ENCODE measurements around the gene INSRR. TPM values are rescaled to one million over a fixed set of nuclear protein-coding genes. Genes with fewer than 3 reads are reported as not detected.

The INSRR gene
- total and polyA plus RNA-seq, 4 donors, result 0.01 TPM; not detected in 3

DNA sequence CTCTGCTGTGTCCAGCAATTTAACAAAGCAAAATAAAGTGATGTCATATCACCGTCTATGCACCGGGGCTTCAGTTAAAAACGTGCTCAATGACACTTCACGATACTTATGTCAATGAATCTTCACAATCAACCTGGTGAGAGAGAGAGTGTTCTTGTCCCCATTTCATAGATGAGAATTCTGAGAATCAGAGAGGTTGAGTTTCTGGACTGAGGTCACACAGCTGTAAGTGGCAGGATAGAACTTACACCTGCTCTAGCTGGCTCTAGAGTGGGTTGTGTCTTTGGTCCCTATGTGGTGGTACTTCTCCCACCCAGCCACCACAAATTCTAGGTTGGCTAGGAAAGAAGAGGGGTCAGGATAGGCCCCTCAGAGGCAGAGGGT is 6.9 kb upstream of the INSRR start:
- Histone ChIP-seq H3K4me1 (ENCODE audit: control insufficient read depth in 4 of 4, insufficient read depth in 4 of 4, low read length in 3 of 4) (peaks cover 0 to under 1% (median 0%) of the 10 kb centered on the region in 4 donors), H3K9me3 (ENCODE audit: control insufficient read depth in 4 of 4, low read length in 3 of 4) (no peaks in the 10 kb centered on the region), H3K27me3 (ENCODE audit: control insufficient read depth in 4 of 4, insufficient read depth in 4 of 4, low read length in 3 of 4) (peaks cover 0 to 13% (median 1%) of the 10 kb centered on the region in 4 donors), H3K9ac (ENCODE audit: low read depth in 1 of 2, low read length in 2 of 2) (no peak overlapping the region), H3K27ac (ENCODE audit: low read depth in 1 of 2, low read length in 2 of 2) (no peak overlapping the region), H3K4me3 (ENCODE audit: low read depth in 1 of 3, low read length in 3 of 3) (no peak overlapping the region), H3K36me3 (ENCODE audit: control insufficient read depth in 4 of 4, insufficient read depth in 3 of 4, low read depth in 1 of 4, low read length in 3 of 4) (no peaks in the 10 kb centered on the region)
- no peak for DNase-seq (ENCODE audit: low spot score)
- no peak for TF ChIP-seq EGR1 (IDR thresholded peaks at IDR 0.05; ENCODE audit: low read depth in 2 of 2)
- TF ChIP-seq, protein P1, sequence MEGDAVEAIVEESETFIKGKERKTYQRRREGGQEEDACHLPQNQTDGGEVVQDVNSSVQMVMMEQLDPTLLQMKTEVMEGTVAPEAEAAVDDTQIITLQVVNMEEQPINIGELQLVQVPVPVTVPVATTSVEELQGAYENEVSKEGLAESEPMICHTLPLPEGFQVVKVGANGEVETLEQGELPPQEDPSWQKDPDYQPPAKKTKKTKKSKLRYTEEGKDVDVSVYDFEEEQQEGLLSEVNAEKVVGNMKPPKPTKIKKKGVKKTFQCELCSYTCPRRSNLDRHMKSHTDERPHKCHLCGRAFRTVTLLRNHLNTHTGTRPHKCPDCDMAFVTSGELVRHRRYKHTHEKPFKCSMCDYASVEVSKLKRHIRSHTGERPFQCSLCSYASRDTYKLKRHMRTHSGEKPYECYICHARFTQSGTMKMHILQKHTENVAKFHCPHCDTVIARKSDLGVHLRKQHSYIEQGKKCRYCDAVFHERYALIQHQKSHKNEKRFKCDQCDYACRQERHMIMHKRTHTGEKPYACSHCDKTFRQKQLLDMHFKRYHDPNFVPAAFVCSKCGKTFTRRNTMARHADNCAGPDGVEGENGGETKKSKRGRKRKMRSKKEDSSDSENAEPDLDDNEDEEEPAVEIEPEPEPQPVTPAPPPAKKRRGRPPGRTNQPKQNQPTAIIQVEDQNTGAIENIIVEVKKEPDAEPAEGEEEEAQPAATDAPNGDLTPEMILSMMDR (IDR thresholded peaks at IDR 0.05; ENCODE audit: low read depth, low read length, missing input control), result no peak
- TF ChIP-seq, protein P2, sequence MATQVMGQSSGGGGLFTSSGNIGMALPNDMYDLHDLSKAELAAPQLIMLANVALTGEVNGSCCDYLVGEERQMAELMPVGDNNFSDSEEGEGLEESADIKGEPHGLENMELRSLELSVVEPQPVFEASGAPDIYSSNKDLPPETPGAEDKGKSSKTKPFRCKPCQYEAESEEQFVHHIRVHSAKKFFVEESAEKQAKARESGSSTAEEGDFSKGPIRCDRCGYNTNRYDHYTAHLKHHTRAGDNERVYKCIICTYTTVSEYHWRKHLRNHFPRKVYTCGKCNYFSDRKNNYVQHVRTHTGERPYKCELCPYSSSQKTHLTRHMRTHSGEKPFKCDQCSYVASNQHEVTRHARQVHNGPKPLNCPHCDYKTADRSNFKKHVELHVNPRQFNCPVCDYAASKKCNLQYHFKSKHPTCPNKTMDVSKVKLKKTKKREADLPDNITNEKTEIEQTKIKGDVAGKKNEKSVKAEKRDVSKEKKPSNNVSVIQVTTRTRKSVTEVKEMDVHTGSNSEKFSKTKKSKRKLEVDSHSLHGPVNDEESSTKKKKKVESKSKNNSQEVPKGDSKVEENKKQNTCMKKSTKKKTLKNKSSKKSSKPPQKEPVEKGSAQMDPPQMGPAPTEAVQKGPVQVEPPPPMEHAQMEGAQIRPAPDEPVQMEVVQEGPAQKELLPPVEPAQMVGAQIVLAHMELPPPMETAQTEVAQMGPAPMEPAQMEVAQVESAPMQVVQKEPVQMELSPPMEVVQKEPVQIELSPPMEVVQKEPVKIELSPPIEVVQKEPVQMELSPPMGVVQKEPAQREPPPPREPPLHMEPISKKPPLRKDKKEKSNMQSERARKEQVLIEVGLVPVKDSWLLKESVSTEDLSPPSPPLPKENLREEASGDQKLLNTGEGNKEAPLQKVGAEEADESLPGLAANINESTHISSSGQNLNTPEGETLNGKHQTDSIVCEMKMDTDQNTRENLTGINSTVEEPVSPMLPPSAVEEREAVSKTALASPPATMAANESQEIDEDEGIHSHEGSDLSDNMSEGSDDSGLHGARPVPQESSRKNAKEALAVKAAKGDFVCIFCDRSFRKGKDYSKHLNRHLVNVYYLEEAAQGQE (IDR thresholded peaks at IDR 0.05), result no peak
- no peak for TF ChIP-seq HNF4A (conservative IDR thresholded peaks at IDR 0.05)
- no peak for TF ChIP-seq FOXA2 (IDR thresholded peaks at IDR 0.05)
- TF ChIP-seq, protein P3, sequence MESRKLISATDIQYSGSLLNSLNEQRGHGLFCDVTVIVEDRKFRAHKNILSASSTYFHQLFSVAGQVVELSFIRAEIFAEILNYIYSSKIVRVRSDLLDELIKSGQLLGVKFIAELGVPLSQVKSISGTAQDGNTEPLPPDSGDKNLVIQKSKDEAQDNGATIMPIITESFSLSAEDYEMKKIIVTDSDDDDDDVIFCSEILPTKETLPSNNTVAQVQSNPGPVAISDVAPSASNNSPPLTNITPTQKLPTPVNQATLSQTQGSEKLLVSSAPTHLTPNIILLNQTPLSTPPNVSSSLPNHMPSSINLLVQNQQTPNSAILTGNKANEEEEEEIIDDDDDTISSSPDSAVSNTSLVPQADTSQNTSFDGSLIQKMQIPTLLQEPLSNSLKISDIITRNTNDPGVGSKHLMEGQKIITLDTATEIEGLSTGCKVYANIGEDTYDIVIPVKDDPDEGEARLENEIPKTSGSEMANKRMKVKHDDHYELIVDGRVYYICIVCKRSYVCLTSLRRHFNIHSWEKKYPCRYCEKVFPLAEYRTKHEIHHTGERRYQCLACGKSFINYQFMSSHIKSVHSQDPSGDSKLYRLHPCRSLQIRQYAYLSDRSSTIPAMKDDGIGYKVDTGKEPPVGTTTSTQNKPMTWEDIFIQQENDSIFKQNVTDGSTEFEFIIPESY (IDR thresholded peaks at IDR 0.05), result no peak
- no peak for TF ChIP-seq SP1 (IDR thresholded peaks at IDR 0.05)
- no peak for TF ChIP-seq GABPA (IDR thresholded peaks at IDR 0.05 in 1 of 2, conservative IDR thresholded peaks at IDR 0.05 in 1 of 2)
- no peak for TF ChIP-seq NR2F2 (IDR thresholded peaks at IDR 0.05)
- no peak for TF ChIP-seq TAF1 (conservative IDR thresholded peaks at IDR 0.05)
- 78% methylated on average over 4 of the region's 4 CpGs for WGBS

DNA sequence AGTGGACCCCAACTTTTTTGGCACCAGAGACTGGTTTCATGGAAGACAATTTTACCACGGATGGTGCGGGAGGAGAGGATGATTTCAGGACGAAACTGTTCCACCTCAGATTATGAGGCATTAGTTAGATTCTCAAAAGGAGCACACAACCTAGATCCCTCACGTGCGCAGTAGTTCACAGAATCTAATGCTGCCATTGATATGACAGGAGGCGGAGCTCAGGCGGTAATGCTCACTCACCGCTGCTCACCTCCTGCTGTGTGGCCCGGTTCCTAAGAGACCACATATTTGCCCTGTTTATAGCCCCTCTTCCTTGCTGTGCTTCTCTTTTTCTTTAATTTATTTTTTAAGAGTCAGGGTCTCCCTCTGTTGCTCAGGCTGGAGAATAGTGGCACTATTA is 6.3 kb upstream of the INSRR start:
- Histone ChIP-seq H3K27me3 (ENCODE audit: control insufficient read depth in 4 of 4, insufficient read depth in 4 of 4, low read length in 3 of 4) (peaks cover 0 to 13% (median 2%) of the 10 kb centered on the region in 4 donors), H3K4me1 (ENCODE audit: control insufficient read depth in 4 of 4, insufficient read depth in 4 of 4, low read length in 3 of 4) (peaks cover 0 to 6% (median 3%) of the 10 kb centered on the region in 4 donors), H3K9ac (ENCODE audit: low read depth in 1 of 2, low read length in 2 of 2) (no peak overlapping the region), H3K9me3 (ENCODE audit: control insufficient read depth in 4 of 4, low read length in 3 of 4) (no peaks in the 10 kb centered on the region), H3K36me3 (ENCODE audit: control insufficient read depth in 4 of 4, insufficient read depth in 3 of 4, low read depth in 1 of 4, low read length in 3 of 4) (no peaks in the 10 kb centered on the region), H3K27ac (ENCODE audit: low read depth in 1 of 2, low read length in 2 of 2) (no peak overlapping the region), H3K4me3 (ENCODE audit: low read depth in 1 of 3, low read length in 3 of 3) (no peak overlapping the region)
- WGBS, result 75% methylated on average over 9 of the region's 9 CpGs
- TF ChIP-seq RXRA (IDR thresholded peaks at IDR 0.05) (no peak), YY1 (IDR thresholded peaks at IDR 0.05) (no peak), EGR1 (IDR thresholded peaks at IDR 0.05; ENCODE audit: low read depth in 2 of 2) (no peak), JUND (IDR thresholded peaks at IDR 0.05) (no peak), TAF1 (conservative IDR thresholded peaks at IDR 0.05) (no peak), SP1 (IDR thresholded peaks at IDR 0.05) (no peak), RAD21 (IDR thresholded peaks at IDR 0.05) (no peak), GABPA (IDR thresholded peaks at IDR 0.05 in 1 of 2, conservative IDR thresholded peaks at IDR 0.05 in 1 of 2) (no peak), FOXA2 (IDR thresholded peaks at IDR 0.05) (no peak)
- TF ChIP-seq, protein P1 (IDR thresholded peaks at IDR 0.05; ENCODE audit: low read depth, low read length, missing input control), result no peak
- TF ChIP-seq, protein P3 (IDR thresholded peaks at IDR 0.05), result no peak
- TF ChIP-seq, protein P4, sequence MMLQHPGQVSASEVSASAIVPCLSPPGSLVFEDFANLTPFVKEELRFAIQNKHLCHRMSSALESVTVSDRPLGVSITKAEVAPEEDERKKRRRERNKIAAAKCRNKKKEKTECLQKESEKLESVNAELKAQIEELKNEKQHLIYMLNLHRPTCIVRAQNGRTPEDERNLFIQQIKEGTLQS (IDR thresholded peaks at IDR 0.05), result no peak
- TF ChIP-seq, protein P2 (IDR thresholded peaks at IDR 0.05), result no peak
- DNase-seq (ENCODE audit: low spot score), result no peak
